SK-N-DZ (cell line): ENCODE measurements around the gene MAGEA2.
"Not testable (repeated sequence)": the region's sequence is repeated elsewhere in the genome, so short reads cannot be mapped to it uniquely, and the experiment has no call there.

Source experiments
- DNase-seq: peaks from one replicate; pipeline ENCODE4 v3.0.0-alpha.2; 2015; ENCODE audit warnings: low spot score

The MAGEA2 gene

GRCh38 chrX:152709173-152709572 lies 44.5 kb downstream of the MAGEA2 start, which contains the start of gene CSAG2:
Gene CSAG2, minus strand, starts transcription at chrX:152709273. Its CDS starts 161 bp downstream, at chrX:152709112.
- not testable (repeated sequence) for DNase-seq

- not testable (repeated sequence) for DNase-seq
Observed at GRCh38 chrX:152706500-152706899, 47.1 kb downstream of the MAGEA2 start.

- not testable (repeated sequence) for DNase-seq
Observed at GRCh38 chrX:152700390-152700789, 53.3 kb downstream of the MAGEA2 start.
